Liver (tissue), 3 donors: ENCODE measurements around the gene RBM42.

Experiments
- CTCF ChIP-seq: fragments of 150-350 bp; IDR thresholded peaks from 2 replicates; pipeline ENCODE4 v1.5.1; 2017; ENCODE audit warnings: improper control_type of control experiment, low read depth, low read length; ENCODE audit not compliant: missing input control
- GABPA ChIP-seq, 2 donors: IDR thresholded peaks in 1 of 2; conservative IDR thresholded peaks in 1 of 2; 2 replicates each; pipeline ENCODE4 v1.6.1; 2016; ENCODE audit warnings: antibody characterized with exemption in 2 of 2, mild to moderate bottlenecking in 1 of 2, moderate library complexity in 1 of 2
- RAD21 ChIP-seq, 2 donors: IDR thresholded peaks; 2 replicates each; pipeline ENCODE4 v1.6.1; 2016; ENCODE audit warnings: antibody characterized with exemption in 2 of 2, mild to moderate bottlenecking in 2 of 2
- donor health status: healthy.
- donor health status: healthy.

GRCh38 chr19:35637165-35637564 is 8.3 kb downstream of the RBM42 start:
- no peak for TF ChIP-seq CTCF
- TF ChIP-seq RAD21 (IDR thresholded peaks at IDR 0.05), result no peak
- TF ChIP-seq GABPA (IDR thresholded peaks at IDR 0.05 in 1 of 2, conservative IDR thresholded peaks at IDR 0.05 in 1 of 2), result no peak
